ENCODE results near the gene VIPR1.

The VIPR1 gene

DNA sequence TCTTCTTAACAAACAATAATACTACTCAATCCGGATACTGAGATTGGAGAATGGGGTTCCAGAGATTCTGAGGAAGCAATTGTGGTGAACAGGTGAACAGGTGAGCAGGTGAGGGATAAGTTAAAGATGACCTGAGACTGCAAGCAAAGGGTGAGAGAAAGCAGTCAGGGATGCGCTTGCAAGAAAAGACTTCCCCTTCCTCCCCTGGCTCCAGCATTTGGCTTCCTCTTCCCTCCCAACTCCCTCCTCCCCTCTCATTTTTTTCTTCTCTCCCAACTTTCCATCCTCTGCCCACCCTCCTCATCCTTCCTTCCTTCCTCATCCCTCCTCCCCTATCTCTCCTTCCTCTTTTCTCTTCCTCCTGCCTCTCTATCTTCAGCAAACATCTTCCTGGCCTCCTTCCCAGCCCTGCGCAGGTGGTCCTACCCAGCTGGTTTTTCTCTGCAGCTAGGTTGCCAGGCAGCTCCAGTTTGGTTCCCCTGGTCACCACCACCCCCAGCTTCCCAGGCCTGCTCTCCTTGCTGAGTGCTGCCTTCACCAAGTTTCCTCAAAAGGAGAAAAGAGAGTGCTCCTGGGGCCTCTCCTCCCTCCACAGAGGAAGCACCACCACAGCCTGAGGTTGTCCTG lies 10.4 kb upstream of the VIPR1 start:
- Histone ChIP-seq H3K23ac (ENCODE audit: low read length) (no peak overlapping the region), H2BK5ac (ENCODE audit: low read length) (no peak overlapping the region), H3K4me1 (ENCODE audit: control insufficient read depth, low read depth, low read length) (no peaks in the 10 kb centered on the region), H3K4ac (ENCODE audit: low read depth, low read length) (no peak overlapping the region), H3K79me2 (ENCODE audit: control insufficient read depth, insufficient read depth, low read length) (no peaks in the 10 kb centered on the region), H4K8ac (ENCODE audit: low read depth, low read length) (no peak overlapping the region), H3K79me1 (ENCODE audit: low read length) (no peaks in the 10 kb centered on the region), H3K9ac (ENCODE audit: low read length) (no peak overlapping the region), H3K27ac (ENCODE audit: low read depth, low read length) (no peak overlapping the region), H3K18ac (ENCODE audit: low read length) (no peak overlapping the region), H3K4me3 (ENCODE audit: low read length) (no peak overlapping the region), H4K5ac (ENCODE audit: low read length) (no peak overlapping the region), H2AK5ac (ENCODE audit: low read length) (no peak overlapping the region), H3K4me2 (ENCODE audit: low read length) (no peak overlapping the region), H3K36me3 (ENCODE audit: control insufficient read depth, insufficient read depth, low read length) (no peaks in the 10 kb centered on the region), H2BK120ac (ENCODE audit: low read depth, low read length) (no peak overlapping the region), H3K56ac (ENCODE audit: low read length) (no peak overlapping the region), H3K27me3 (ENCODE audit: insufficient read depth, low read length, poor library complexity) (no peaks in the 10 kb centered on the region), H2BK15ac (replicated peaks; ENCODE audit: low read depth) (no peak overlapping the region)
- no CpG with 5 or more reads among the region's 3 CpGs for WGBS (ENCODE audit: extremely low coverage, insufficient coverage, low lambda C conversion rate)
- DNase-seq: no peak

DNA sequence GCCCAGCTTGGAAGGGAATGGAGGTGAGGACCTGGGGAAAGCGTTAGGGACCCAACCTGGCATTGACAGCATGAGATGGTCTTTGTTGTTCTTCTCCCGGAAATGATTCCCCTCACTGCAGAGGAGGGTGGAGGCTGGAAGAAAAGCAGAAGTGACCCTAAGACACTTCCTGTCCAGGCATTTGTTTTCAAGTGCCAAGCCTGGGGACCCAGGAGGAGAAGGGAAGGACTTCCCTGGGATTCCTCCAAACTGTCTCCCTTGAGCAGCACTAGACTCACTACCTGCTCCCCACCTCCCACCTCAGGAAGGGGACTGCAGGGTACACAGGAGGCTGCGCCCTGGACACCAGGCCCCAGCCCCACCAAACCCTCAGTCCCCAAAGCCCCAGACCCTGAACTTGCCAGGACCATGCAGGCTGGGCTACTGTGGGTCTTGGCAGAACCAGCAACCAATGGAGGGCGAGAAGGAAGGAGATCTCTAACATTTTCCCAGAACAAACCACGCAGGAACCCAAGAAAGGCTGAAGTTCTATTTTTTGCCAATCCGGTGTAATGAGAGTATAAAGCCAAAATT lies 9.8 kb upstream of the VIPR1 start:
- H3K4ac ChIP-seq (ENCODE audit: low read depth, low read length): no peak overlapping the region
- H3K4me2 ChIP-seq (ENCODE audit: low read length): no peak overlapping the region
- H3K4me3 ChIP-seq (ENCODE audit: low read length): no peak overlapping the region
- no peak overlapping the region for H4K8ac ChIP-seq (ENCODE audit: low read depth, low read length)
- H3K79me1 ChIP-seq (ENCODE audit: low read length): no peaks in the 10 kb centered on the region
- no peaks in the 10 kb centered on the region for H3K4me1 ChIP-seq (ENCODE audit: control insufficient read depth, low read depth, low read length)
- DNase-seq: no peak
- no peaks in the 10 kb centered on the region for H3K27me3 ChIP-seq (ENCODE audit: insufficient read depth, low read length, poor library complexity)
- no CpG with 5 or more reads among the region's 6 CpGs for WGBS (ENCODE audit: extremely low coverage, insufficient coverage, low lambda C conversion rate)
- H3K23ac ChIP-seq (ENCODE audit: low read length): no peak overlapping the region
- no peaks in the 10 kb centered on the region for H3K79me2 ChIP-seq (ENCODE audit: control insufficient read depth, insufficient read depth, low read length)
- H4K5ac ChIP-seq (ENCODE audit: low read length): no peak overlapping the region
- H3K18ac ChIP-seq (ENCODE audit: low read length): no peak overlapping the region
- no peak overlapping the region for H2BK120ac ChIP-seq (ENCODE audit: low read depth, low read length)
- no peak overlapping the region for H2AK5ac ChIP-seq (ENCODE audit: low read length)
- no peak overlapping the region for H2BK15ac ChIP-seq (replicated peaks; ENCODE audit: low read depth)
- no peak overlapping the region for H2BK5ac ChIP-seq (ENCODE audit: low read length)
- no peak overlapping the region for H3K56ac ChIP-seq (ENCODE audit: low read length)
- no peaks in the 10 kb centered on the region for H3K36me3 ChIP-seq (ENCODE audit: control insufficient read depth, insufficient read depth, low read length)
- H3K9ac ChIP-seq (ENCODE audit: low read length): no peak overlapping the region
- no peak overlapping the region for H3K27ac ChIP-seq (ENCODE audit: low read depth, low read length)

DNA sequence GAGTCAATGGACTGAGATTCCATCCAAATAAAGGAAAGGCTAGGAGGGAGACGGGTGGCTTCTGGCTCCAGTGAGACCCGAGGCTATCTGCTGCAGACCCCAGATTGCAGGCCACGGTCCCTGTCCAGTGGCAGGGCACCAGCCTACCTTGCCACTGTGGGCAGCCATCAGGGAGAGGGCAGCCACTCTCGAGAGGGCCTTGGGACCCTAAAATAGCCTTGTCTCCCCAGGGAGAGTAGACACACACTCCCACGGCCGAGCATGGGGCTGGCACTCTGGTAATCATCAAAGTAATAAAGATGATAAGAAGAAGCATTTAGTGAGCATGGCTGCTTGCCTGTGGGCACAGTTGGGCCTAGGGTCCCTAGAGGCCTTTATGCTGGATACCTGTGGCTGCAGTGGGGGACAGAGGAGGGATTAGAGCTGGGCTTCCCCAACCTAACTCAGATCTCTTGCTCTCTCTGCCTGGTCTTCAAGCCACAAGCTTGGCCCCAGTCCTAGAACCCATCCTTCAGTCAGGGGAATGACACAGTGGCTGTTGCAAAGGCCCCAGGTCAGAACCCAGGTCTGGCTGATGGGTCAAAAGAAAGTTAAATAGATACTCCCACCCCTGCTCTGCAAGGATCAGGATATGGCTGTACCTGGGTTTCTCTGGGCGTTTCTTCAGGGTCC lies 9.2 kb upstream of the VIPR1 start:
- H3K4me1 ChIP-seq (ENCODE audit: control insufficient read depth, low read depth, low read length): no peaks in the 10 kb centered on the region
- H3K23ac ChIP-seq (ENCODE audit: low read length): no peak overlapping the region
- no peak overlapping the region for H3K56ac ChIP-seq (ENCODE audit: low read length)
- H4K5ac ChIP-seq (ENCODE audit: low read length): no peak overlapping the region
- no CpG with 5 or more reads among the region's 7 CpGs for WGBS (ENCODE audit: extremely low coverage, insufficient coverage, low lambda C conversion rate)
- H3K18ac ChIP-seq (ENCODE audit: low read length): no peak overlapping the region
- no peaks in the 10 kb centered on the region for H3K27me3 ChIP-seq (ENCODE audit: insufficient read depth, low read length, poor library complexity)
- no peak overlapping the region for H2BK15ac ChIP-seq (replicated peaks; ENCODE audit: low read depth)
- no peak overlapping the region for H4K8ac ChIP-seq (ENCODE audit: low read depth, low read length)
- no peak overlapping the region for H3K9ac ChIP-seq (ENCODE audit: low read length)
- no peak overlapping the region for H3K4me3 ChIP-seq (ENCODE audit: low read length)
- H3K79me2 ChIP-seq (ENCODE audit: control insufficient read depth, insufficient read depth, low read length): no peaks in the 10 kb centered on the region
- no peak overlapping the region for H3K4ac ChIP-seq (ENCODE audit: low read depth, low read length)
- DNase-seq: no peak
- no peaks in the 10 kb centered on the region for H3K79me1 ChIP-seq (ENCODE audit: low read length)
- no peaks in the 10 kb centered on the region for H3K36me3 ChIP-seq (ENCODE audit: control insufficient read depth, insufficient read depth, low read length)
- no peak overlapping the region for H2BK120ac ChIP-seq (ENCODE audit: low read depth, low read length)
- no peak overlapping the region for H3K4me2 ChIP-seq (ENCODE audit: low read length)
- no peak overlapping the region for H3K27ac ChIP-seq (ENCODE audit: low read depth, low read length)
- no peak overlapping the region for H2AK5ac ChIP-seq (ENCODE audit: low read length)
- H2BK5ac ChIP-seq (ENCODE audit: low read length): no peak overlapping the region

DNA sequence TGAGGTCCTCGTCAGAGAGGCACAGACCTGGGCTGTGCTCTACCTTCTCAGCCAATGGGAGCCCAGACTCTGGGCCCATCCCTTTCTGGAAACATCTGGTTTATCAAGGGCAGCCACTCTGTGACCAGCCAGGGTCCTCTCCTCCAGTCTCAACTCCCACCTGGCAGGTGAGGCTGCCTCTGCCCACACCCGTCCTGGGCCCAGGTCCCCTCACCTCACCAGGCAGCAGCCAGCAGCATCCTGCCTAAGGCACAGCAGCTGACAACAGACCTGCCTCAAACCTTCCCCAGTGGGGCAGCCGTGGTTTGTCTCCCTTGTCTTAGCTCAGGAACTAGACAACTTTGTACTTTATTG lies 8.7 kb upstream of the VIPR1 start:
- DNase-seq: no peak
- H3K27me3 ChIP-seq (ENCODE audit: insufficient read depth, low read length, poor library complexity): no peaks in the 10 kb centered on the region
- no peak overlapping the region for H3K27ac ChIP-seq (ENCODE audit: low read depth, low read length)
- no peak overlapping the region for H2BK15ac ChIP-seq (replicated peaks; ENCODE audit: low read depth)
- no peaks in the 10 kb centered on the region for H3K36me3 ChIP-seq (ENCODE audit: control insufficient read depth, insufficient read depth, low read length)
- no peak overlapping the region for H3K18ac ChIP-seq (ENCODE audit: low read length)
- H2BK5ac ChIP-seq (ENCODE audit: low read length): no peak overlapping the region
- no peak overlapping the region for H3K9ac ChIP-seq (ENCODE audit: low read length)
- no peak overlapping the region for H2BK120ac ChIP-seq (ENCODE audit: low read depth, low read length)
- no peak overlapping the region for H3K4me2 ChIP-seq (ENCODE audit: low read length)
- no peak overlapping the region for H2AK5ac ChIP-seq (ENCODE audit: low read length)
- no peaks in the 10 kb centered on the region for H3K79me1 ChIP-seq (ENCODE audit: low read length)
- H3K4ac ChIP-seq (ENCODE audit: low read depth, low read length): no peak overlapping the region
- H4K5ac ChIP-seq (ENCODE audit: low read length): no peak overlapping the region
- H3K4me1 ChIP-seq (ENCODE audit: control insufficient read depth, low read depth, low read length): no peaks in the 10 kb centered on the region
- no peaks in the 10 kb centered on the region for H3K79me2 ChIP-seq (ENCODE audit: control insufficient read depth, insufficient read depth, low read length)
- no peak overlapping the region for H3K56ac ChIP-seq (ENCODE audit: low read length)
- no CpG with 5 or more reads among the region's 3 CpGs for WGBS (ENCODE audit: extremely low coverage, insufficient coverage, low lambda C conversion rate)
- H3K4me3 ChIP-seq (ENCODE audit: low read length): no peak overlapping the region
- no peak overlapping the region for H4K8ac ChIP-seq (ENCODE audit: low read depth, low read length)
- no peak overlapping the region for H3K23ac ChIP-seq (ENCODE audit: low read length)

DNA sequence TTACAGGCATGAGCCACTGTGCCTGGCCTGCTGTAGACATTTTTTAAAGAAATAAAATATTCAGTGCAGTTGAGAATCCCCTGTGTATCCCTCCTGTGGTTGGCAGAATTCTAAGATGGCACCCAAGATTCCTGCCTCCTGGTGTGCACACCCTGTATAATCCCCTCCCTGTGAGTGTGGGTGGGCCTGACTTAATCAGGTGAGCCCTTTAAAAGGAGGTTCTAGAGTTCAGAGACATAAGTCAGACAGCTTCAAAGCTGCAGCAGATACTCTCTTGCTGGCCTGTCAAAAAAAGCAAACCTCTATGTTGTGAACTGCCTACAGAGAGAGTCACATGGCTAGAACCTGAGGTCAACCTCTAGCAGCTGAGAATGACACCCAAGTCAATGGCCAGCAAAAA lies 7.0 kb upstream of the VIPR1 start:
- no peak overlapping the region for H4K5ac ChIP-seq (ENCODE audit: low read length)
- H3K4me2 ChIP-seq (ENCODE audit: low read length): no peak overlapping the region
- no peak overlapping the region for H3K4ac ChIP-seq (ENCODE audit: low read depth, low read length)
- no peak overlapping the region for H3K27ac ChIP-seq (ENCODE audit: low read depth, low read length)
- no peak overlapping the region for H3K56ac ChIP-seq (ENCODE audit: low read length)
- no peak overlapping the region for H3K4me3 ChIP-seq (ENCODE audit: low read length)
- no peak overlapping the region for H3K9ac ChIP-seq (ENCODE audit: low read length)
- H2BK5ac ChIP-seq (ENCODE audit: low read length): no peak overlapping the region
- no peaks in the 10 kb centered on the region for H3K79me1 ChIP-seq (ENCODE audit: low read length)
- no peaks in the 10 kb centered on the region for H3K27me3 ChIP-seq (ENCODE audit: insufficient read depth, low read length, poor library complexity)
- H3K23ac ChIP-seq (ENCODE audit: low read length): no peak overlapping the region
- H2AK5ac ChIP-seq (ENCODE audit: low read length): no peak overlapping the region
- no peak overlapping the region for H3K18ac ChIP-seq (ENCODE audit: low read length)
- no peak overlapping the region for H2BK15ac ChIP-seq (replicated peaks; ENCODE audit: low read depth)
- H2BK120ac ChIP-seq (ENCODE audit: low read depth, low read length): no peak overlapping the region
- no peaks in the 10 kb centered on the region for H3K36me3 ChIP-seq (ENCODE audit: control insufficient read depth, insufficient read depth, low read length)
- no peaks in the 10 kb centered on the region for H3K4me1 ChIP-seq (ENCODE audit: control insufficient read depth, low read depth, low read length)
- no peak for DNase-seq
- no peak overlapping the region for H4K8ac ChIP-seq (ENCODE audit: low read depth, low read length)
- H3K79me2 ChIP-seq (ENCODE audit: control insufficient read depth, insufficient read depth, low read length): no peaks in the 10 kb centered on the region
